ENCODE results near the gene KLF16. TPM values are rescaled to one million over a fixed set of nuclear protein-coding genes. Genes with fewer than 3 reads are reported as not detected.
"Not testable (repeated sequence)": the region's sequence is repeated elsewhere in the genome, so short reads cannot be mapped to it uniquely, and the experiment has no call there.

The KLF16 gene
- total and polyA plus RNA-seq, 9 of the 15 experiments (the other 6 are each of a cell fraction or from before 2014, with no cell fraction given): 0.04 to 60.4 (median 6.8) TPM

DNA sequence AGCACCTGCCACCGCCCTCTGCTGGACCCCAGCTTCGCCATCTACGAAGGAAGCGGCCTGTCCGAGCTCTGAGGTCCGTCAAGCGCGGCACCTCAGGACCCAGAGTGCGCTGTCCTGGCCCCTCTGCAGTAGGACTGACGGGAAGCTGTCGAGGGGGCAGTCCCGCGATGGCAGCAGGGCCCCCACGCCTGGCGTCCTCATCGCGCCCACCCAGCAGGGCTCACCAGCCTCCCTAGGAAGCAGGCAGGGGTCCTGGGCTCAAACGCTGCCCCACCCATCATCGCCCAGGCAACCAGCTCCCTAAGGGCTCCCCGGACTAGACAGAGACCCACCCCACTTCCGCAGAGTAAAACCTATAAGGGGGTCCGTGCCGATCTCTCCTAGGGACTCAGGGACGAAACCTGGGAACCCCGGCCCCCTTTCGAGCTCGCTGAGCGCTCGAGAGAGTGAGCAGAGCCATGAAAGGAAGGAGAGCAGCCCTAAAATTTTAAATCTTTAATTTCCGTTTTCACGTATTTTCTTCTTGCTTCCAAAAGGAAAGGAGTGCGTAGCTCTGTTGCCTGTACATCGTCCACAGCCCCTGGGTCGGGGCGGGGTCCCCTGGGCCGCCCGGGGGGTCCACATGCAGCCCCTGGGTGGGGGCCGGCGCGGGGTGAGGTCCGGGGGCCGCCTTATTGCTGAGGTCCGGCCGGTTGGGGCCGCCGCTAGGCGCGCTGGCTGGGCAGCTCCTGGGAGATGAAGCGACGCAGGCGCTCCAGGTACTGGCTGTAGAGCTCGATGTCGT is 13.3 kb upstream of the KLF16 start (continued):
- TF ChIP-seq, protein P1, sequence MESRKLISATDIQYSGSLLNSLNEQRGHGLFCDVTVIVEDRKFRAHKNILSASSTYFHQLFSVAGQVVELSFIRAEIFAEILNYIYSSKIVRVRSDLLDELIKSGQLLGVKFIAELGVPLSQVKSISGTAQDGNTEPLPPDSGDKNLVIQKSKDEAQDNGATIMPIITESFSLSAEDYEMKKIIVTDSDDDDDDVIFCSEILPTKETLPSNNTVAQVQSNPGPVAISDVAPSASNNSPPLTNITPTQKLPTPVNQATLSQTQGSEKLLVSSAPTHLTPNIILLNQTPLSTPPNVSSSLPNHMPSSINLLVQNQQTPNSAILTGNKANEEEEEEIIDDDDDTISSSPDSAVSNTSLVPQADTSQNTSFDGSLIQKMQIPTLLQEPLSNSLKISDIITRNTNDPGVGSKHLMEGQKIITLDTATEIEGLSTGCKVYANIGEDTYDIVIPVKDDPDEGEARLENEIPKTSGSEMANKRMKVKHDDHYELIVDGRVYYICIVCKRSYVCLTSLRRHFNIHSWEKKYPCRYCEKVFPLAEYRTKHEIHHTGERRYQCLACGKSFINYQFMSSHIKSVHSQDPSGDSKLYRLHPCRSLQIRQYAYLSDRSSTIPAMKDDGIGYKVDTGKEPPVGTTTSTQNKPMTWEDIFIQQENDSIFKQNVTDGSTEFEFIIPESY (CRISPR knock-in tag; IDR thresholded peaks at IDR 0.05): 0 out of 2 replicates have a peak, but pooled peaks have one; percentile 55
- TF ChIP-seq, protein P2, sequence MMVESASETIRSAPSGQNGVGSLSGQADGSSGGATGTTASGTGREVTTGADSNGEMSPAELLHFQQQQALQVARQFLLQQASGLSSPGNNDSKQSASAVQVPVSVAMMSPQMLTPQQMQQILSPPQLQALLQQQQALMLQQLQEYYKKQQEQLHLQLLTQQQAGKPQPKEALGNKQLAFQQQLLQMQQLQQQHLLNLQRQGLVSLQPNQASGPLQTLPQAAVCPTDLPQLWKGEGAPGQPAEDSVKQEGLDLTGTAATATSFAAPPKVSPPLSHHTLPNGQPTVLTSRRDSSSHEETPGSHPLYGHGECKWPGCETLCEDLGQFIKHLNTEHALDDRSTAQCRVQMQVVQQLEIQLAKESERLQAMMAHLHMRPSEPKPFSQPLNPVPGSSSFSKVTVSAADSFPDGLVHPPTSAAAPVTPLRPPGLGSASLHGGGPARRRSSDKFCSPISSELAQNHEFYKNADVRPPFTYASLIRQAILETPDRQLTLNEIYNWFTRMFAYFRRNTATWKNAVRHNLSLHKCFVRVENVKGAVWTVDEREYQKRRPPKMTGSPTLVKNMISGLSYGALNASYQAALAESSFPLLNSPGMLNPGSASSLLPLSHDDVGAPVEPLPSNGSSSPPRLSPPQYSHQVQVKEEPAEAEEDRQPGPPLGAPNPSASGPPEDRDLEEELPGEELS (CRISPR knock-in tag; IDR thresholded peaks at IDR 0.05; ENCODE audit: borderline replicate concordance): peak; percentile 5; the same call in 1 of the 2 replicates
- TF ChIP-seq, protein P3, sequence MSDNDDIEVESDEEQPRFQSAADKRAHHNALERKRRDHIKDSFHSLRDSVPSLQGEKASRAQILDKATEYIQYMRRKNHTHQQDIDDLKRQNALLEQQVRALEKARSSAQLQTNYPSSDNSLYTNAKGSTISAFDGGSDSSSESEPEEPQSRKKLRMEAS (CRISPR knock-in tag; IDR thresholded peaks at IDR 0.05): peak; percentile 88; the same call in 1 of the 2 replicates
- TF ChIP-seq, protein P4, sequence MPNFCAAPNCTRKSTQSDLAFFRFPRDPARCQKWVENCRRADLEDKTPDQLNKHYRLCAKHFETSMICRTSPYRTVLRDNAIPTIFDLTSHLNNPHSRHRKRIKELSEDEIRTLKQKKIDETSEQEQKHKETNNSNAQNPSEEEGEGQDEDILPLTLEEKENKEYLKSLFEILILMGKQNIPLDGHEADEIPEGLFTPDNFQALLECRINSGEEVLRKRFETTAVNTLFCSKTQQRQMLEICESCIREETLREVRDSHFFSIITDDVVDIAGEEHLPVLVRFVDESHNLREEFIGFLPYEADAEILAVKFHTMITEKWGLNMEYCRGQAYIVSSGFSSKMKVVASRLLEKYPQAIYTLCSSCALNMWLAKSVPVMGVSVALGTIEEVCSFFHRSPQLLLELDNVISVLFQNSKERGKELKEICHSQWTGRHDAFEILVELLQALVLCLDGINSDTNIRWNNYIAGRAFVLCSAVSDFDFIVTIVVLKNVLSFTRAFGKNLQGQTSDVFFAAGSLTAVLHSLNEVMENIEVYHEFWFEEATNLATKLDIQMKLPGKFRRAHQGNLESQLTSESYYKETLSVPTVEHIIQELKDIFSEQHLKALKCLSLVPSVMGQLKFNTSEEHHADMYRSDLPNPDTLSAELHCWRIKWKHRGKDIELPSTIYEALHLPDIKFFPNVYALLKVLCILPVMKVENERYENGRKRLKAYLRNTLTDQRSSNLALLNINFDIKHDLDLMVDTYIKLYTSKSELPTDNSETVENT (CRISPR knock-in tag; IDR thresholded peaks at IDR 0.05): 0 out of 2 replicates have a peak, but pooled peaks have one; percentile 7
- TF ChIP-seq, protein P5, sequence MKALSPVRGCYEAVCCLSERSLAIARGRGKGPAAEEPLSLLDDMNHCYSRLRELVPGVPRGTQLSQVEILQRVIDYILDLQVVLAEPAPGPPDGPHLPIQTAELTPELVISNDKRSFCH (CRISPR knock-in tag; IDR thresholded peaks at IDR 0.05): not testable (repeated sequence)
- TF ChIP-seq, protein P5 (tag; IDR thresholded peaks at IDR 0.05): 0 out of 2 replicates have a peak, but pooled peaks have one; percentile 50
- TF ChIP-seq, protein P6, sequence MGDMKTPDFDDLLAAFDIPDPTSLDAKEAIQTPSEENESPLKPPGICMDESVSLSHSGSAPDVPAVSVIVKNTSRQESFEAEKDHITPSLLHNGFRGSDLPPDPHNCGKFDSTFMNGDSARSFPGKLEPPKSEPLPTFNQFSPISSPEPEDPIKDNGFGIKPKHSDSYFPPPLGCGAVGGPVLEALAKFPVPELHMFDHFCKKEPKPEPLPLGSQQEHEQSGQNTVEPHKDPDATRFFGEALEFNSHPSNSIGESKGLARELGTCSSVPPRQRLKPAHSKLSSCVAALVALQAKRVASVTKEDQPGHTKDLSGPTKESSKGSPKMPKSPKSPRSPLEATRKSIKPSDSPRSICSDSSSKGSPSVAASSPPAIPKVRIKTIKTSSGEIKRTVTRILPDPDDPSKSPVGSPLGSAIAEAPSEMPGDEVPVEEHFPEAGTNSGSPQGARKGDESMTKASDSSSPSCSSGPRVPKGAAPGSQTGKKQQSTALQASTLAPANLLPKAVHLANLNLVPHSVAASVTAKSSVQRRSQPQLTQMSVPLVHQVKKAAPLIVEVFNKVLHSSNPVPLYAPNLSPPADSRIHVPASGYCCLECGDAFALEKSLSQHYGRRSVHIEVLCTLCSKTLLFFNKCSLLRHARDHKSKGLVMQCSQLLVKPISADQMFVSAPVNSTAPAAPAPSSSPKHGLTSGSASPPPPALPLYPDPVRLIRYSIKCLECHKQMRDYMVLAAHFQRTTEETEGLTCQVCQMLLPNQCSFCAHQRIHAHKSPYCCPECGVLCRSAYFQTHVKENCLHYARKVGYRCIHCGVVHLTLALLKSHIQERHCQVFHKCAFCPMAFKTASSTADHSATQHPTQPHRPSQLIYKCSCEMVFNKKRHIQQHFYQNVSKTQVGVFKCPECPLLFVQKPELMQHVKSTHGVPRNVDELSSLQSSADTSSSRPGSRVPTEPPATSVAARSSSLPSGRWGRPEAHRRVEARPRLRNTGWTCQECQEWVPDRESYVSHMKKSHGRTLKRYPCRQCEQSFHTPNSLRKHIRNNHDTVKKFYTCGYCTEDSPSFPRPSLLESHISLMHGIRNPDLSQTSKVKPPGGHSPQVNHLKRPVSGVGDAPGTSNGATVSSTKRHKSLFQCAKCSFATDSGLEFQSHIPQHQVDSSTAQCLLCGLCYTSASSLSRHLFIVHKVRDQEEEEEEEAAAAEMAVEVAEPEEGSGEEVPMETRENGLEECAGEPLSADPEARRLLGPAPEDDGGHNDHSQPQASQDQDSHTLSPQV (IDR thresholded peaks at IDR 0.05): peak; percentile 24; the same call in 1 of the 2 replicates
- TF ChIP-seq, protein P7, sequence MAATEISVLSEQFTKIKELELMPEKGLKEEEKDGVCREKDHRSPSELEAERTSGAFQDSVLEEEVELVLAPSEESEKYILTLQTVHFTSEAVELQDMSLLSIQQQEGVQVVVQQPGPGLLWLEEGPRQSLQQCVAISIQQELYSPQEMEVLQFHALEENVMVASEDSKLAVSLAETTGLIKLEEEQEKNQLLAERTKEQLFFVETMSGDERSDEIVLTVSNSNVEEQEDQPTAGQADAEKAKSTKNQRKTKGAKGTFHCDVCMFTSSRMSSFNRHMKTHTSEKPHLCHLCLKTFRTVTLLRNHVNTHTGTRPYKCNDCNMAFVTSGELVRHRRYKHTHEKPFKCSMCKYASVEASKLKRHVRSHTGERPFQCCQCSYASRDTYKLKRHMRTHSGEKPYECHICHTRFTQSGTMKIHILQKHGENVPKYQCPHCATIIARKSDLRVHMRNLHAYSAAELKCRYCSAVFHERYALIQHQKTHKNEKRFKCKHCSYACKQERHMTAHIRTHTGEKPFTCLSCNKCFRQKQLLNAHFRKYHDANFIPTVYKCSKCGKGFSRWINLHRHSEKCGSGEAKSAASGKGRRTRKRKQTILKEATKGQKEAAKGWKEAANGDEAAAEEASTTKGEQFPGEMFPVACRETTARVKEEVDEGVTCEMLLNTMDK (IDR thresholded peaks at IDR 0.05; ENCODE audit: borderline replicate concordance, insufficient read depth, low read depth, low read length, poor library complexity, severe bottlenecking): peak; percentile 21
